OCI-LY3 (cell line): ENCODE measurements around the gene TMEM253.

ENCODE experiments used
- H2AFZ ChIP-seq: fragments of 200-600, 300-600 bp; shearing (Covaris generic); 2 replicates; pipeline ENCODE4 v1.6.0; 2014; ENCODE audit warnings: antibody characterized with exemption, low read depth, low read length
- H3K27ac ChIP-seq: fragments of 200-600, 300-600 bp; sonication (generic); 2 replicates; pipeline ENCODE4 v1.5.1; 2014; ENCODE audit warnings: mild to moderate bottlenecking, low read length, moderate library complexity, mixed read lengths
- H3K27me3 ChIP-seq: fragments of 200-600, 300-600 bp; sonication (generic); 2 replicates; pipeline ENCODE4 v1.6.1; 2014; ENCODE audit warnings: low read depth, low read length, mixed read lengths
- H3K36me3 ChIP-seq: fragments of 200-600, 300-600 bp; sonication (generic); replicated peaks from 2 replicates; pipeline ENCODE3; 2014; ENCODE audit warnings: low read depth, low read length, mixed read lengths
- H3K4me1 ChIP-seq: fragments of 300-600, 200-600 bp; sonication (generic); 2 replicates; pipeline ENCODE4 v1.6.1; 2014; ENCODE audit warnings: low read length, mixed read lengths
- H3K4me2 ChIP-seq: fragments of 200-600, 300-600 bp; sonication (generic); 2 replicates; pipeline ENCODE4 v1.6.1; 2014; ENCODE audit warnings: low read length, mixed read lengths
- H3K4me3 ChIP-seq: fragments of 300-600, 200-600 bp; sonication (generic); 2 replicates; pipeline ENCODE4 v1.5.1; 2014; ENCODE audit warnings: antibody characterized with exemption, mild to moderate bottlenecking, low read length, moderate library complexity
- H3K79me2 ChIP-seq: fragments of 300-600, 200-600 bp; shearing (Covaris generic); 2 replicates; pipeline ENCODE4 v1.6.1; 2014; ENCODE audit warnings: mild to moderate bottlenecking, low read length, mixed read lengths
- H3K9ac ChIP-seq: fragments of 300-600, 200-600 bp; shearing (Covaris generic); 2 replicates; pipeline ENCODE4 v1.6.0; 2014; ENCODE audit warnings: mild to moderate bottlenecking, low read length, moderate library complexity
- H3K9me3 ChIP-seq: fragments of 200-600, 300-600 bp; shearing (Covaris generic); 2 replicates; pipeline ENCODE4 v1.6.1; 2014; ENCODE audit warnings: low read length, mixed read lengths; ENCODE audit not compliant: insufficient read depth
- H4K20me1 ChIP-seq: fragments of 200-600, 300-600 bp; sonication (generic); 2 replicates; pipeline ENCODE4 v1.6.1; 2016; ENCODE audit warnings: low read length, mixed read lengths; ENCODE audit not compliant: insufficient read depth
- EZH2phosphoT487 ChIP-seq: fragments of 200-600 bp; shearing (Covaris generic); IDR thresholded peaks from 2 replicates; pipeline ENCODE4 v1.6.1; 2018; ENCODE audit warnings: antibody characterized with exemption, mixed run types, low read depth
- TF ChIP-seq, protein P1 (sequence below): fragments of 200-600, 300-600 bp; sonication (generic); IDR thresholded peaks from 2 replicates; pipeline ENCODE4 v1.5.1; 2014; ENCODE audit warnings: antibody characterized with exemption, low read length, low read depth

Gene TMEM253

DNA sequence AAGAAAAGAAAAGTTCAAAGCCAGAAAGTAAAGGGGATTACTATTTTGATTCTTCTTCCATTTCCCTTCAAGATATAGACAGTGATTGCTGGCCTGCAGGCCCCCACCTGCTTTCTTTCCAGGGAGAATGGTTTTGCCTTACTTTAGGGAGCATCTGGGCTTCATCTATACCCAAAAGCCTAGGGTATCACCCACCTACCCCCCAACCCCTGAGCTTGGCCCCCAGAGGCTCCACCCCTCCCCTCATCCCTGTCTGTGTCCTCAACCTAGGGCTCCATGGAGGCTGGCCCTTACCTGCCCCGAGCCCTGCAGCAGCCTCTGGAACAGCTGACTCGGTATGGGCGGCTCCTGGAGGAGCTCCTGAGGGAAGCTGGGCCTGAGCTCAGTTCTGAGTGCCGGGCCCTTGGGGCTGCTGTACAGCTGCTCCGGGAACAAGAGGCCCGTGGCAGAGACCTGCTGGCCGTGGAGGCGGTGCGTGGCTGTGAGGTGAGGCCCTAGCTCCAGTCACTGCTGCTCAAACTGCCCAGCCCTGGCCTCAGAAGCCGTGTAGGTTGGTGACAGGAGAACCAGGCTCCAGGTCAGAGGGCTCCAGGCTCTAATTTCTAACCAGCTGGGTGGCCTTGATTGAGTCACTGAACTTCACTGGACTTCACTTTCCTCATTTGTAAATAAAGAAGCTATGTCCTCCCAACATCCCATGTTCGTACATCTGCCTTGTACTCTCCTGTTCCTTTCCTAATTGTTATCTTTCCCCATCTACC, 17.1 kb upstream of the TMEM253 start:
- Histone ChIP-seq H3K27me3 (no peaks in the 10 kb centered on the region), H3K4me2 (no peak overlapping the region), H4K20me1 (no peaks in the 10 kb centered on the region), H3K4me1 (no peaks in the 10 kb centered on the region), H3K4me3 (no peak overlapping the region), H3K9me3 (no peaks in the 10 kb centered on the region), H3K36me3 (peaks cover 32% of the 10 kb centered on the region), H3K79me2 (no peaks in the 10 kb centered on the region), H2AFZ (no peak overlapping the region), H3K27ac (no peak overlapping the region), H3K9ac (no peak overlapping the region)
- TF ChIP-seq, protein P1, sequence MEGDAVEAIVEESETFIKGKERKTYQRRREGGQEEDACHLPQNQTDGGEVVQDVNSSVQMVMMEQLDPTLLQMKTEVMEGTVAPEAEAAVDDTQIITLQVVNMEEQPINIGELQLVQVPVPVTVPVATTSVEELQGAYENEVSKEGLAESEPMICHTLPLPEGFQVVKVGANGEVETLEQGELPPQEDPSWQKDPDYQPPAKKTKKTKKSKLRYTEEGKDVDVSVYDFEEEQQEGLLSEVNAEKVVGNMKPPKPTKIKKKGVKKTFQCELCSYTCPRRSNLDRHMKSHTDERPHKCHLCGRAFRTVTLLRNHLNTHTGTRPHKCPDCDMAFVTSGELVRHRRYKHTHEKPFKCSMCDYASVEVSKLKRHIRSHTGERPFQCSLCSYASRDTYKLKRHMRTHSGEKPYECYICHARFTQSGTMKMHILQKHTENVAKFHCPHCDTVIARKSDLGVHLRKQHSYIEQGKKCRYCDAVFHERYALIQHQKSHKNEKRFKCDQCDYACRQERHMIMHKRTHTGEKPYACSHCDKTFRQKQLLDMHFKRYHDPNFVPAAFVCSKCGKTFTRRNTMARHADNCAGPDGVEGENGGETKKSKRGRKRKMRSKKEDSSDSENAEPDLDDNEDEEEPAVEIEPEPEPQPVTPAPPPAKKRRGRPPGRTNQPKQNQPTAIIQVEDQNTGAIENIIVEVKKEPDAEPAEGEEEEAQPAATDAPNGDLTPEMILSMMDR = no peak
- no peak for TF ChIP-seq EZH2phosphoT487

DNA sequence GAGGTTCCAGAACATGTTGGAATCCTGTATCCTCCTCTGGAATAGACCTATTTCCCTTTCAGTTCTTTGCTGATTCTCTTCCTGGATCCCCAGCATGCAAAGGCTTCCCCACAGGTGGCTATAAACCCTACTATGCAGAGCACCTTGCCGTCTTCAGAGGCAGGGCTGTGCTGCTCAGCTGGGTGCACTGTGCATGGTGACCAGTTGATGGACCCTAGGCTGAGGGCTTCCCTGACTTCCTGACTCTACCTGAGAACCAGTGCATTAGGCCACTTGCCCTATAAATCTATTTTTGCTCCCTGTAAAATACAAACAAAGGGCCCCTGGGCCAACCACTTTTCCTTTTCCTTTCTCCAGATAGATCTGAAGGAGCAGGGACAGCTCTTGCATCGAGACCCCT, 16.5 kb upstream of the TMEM253 start:
- H3K4me1 ChIP-seq = no peaks in the 10 kb centered on the region
- H3K79me2 ChIP-seq = no peaks in the 10 kb centered on the region
- no peak overlapping the region for H3K4me3 ChIP-seq
- H3K27ac ChIP-seq = no peak overlapping the region
- H3K4me2 ChIP-seq = no peak overlapping the region
- peaks cover 32% of the 10 kb centered on the region for H3K36me3 ChIP-seq
- H4K20me1 ChIP-seq = no peaks in the 10 kb centered on the region
- no peaks in the 10 kb centered on the region for H3K9me3 ChIP-seq
- no peak overlapping the region for H2AFZ ChIP-seq
- H3K9ac ChIP-seq = no peak overlapping the region
- TF ChIP-seq EZH2phosphoT487 = no peak
- TF ChIP-seq, protein P1 = no peak
- H3K27me3 ChIP-seq = no peaks in the 10 kb centered on the region

DNA sequence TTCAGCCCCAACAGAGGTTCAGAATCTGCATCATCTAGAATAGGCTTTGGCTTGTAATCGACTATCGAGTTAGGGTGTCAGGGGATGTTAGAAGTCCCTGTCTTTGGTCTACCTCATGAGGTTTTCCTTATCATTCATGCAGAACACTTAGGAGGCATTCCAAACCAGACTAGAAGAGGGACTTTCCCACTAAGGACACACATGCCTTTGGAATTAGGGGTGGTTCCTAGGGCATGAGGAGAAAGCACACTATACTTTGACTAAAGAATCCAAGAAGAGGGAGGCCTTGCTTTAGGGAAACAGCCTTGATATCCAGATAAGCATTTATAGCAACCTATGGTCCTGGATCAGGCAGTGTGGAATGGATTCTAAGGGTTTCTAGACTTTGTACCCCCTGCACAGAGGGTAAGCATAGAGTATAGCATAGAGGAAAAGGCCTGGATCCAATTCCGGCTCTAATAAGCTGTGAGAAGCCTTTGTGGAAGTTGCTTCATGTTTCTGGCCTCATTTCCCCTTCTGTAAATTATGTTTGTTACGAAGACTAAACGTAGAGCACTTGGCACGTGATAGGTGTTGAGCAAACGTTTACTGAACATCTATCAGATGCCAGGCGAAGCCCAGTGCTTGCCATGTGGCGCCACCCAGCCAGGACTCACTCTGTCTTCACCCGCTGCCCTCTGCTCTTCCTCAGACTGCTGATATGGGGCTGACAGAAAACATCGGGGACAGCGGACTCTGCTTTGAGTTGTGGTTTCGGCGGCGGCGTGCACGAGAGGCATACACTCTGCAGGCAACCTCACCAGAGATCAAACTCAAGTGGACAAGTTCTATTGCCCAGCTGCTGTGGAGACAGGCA, 15.6 kb upstream of the TMEM253 start:
- H3K4me3 ChIP-seq = no peak overlapping the region
- peaks cover 28% of the 10 kb centered on the region for H3K36me3 ChIP-seq
- no peak overlapping the region for H3K9ac ChIP-seq
- no peak overlapping the region for H3K4me2 ChIP-seq
- H3K79me2 ChIP-seq = no peaks in the 10 kb centered on the region
- H3K27ac ChIP-seq = no peak overlapping the region
- H3K9me3 ChIP-seq = no peaks in the 10 kb centered on the region
- H3K27me3 ChIP-seq = no peaks in the 10 kb centered on the region
- no peak overlapping the region for H2AFZ ChIP-seq
- no peaks in the 10 kb centered on the region for H3K4me1 ChIP-seq
- no peaks in the 10 kb centered on the region for H4K20me1 ChIP-seq
- TF ChIP-seq, protein P1 = no peak
- no peak for TF ChIP-seq EZH2phosphoT487

DNA sequence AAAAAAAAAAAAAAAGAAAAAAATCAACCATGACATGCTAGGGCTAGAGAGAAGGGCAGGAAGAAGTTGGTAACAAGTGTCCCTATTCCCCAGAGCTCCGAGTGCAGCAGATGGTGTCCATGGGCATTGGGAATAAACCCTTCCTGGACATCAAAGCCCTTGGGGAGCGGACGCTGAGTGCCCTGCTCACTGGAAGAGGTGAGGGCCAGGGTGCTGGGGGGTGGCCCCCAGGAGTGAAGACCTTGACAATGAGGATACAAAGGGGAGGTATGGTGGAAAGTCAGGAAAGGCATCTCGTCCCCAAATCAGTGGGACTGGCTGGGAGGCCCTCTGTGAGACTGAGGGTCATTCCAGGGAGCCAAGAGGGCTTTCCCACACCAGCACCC, 14.0 kb upstream of the TMEM253 start:
- peaks cover 29% of the 10 kb centered on the region for H3K36me3 ChIP-seq
- no peaks in the 10 kb centered on the region for H3K4me1 ChIP-seq
- H4K20me1 ChIP-seq = no peaks in the 10 kb centered on the region
- no peaks in the 10 kb centered on the region for H3K9me3 ChIP-seq
- no peak overlapping the region for H3K4me3 ChIP-seq
- H3K27me3 ChIP-seq = no peaks in the 10 kb centered on the region
- H3K4me2 ChIP-seq = no peak overlapping the region
- H3K9ac ChIP-seq = no peak overlapping the region
- no peaks in the 10 kb centered on the region for H3K79me2 ChIP-seq
- H3K27ac ChIP-seq = no peak overlapping the region
- TF ChIP-seq EZH2phosphoT487 = no peak
- TF ChIP-seq, protein P1 = no peak
- H2AFZ ChIP-seq = no peak overlapping the region
